Endothelial cell of umbilical vein (primary cell): ENCODE measurements around the gene ADGRD1.

ENCODE experiments used
- EZH2 ChIP-seq: IDR thresholded peaks from 2 replicates; pipeline ENCODE4 v1.6.1; 2012; ENCODE audit warnings: borderline replicate concordance, low read depth, mild to moderate bottlenecking, moderate library complexity, low read length, inconsistent platforms; ENCODE audit not compliant: severe bottlenecking
- POLR2A ChIP-seq: IDR thresholded peaks from 2 replicates; pipeline ENCODE4 v1.6.1; 2012; ENCODE audit warnings: low read depth, mild to moderate bottlenecking, control low read depth, low read length
- POLR2AphosphoS5 ChIP-seq: IDR thresholded peaks from 2 replicates; pipeline ENCODE4 v1.6.1; 2012; ENCODE audit warnings: low read depth, mild to moderate bottlenecking, control low read depth, low read length, moderate library complexity; ENCODE audit not compliant: insufficient read depth
- TF ChIP-seq, protein P1 (sequence below), 2 donors: IDR thresholded peaks; 1 replicate in 1 of 2; 2 replicates in 1 of 2; pipeline ENCODE4 v1.5.1; 2011; ENCODE audit warnings: low read length in 2 of 2, mild to moderate bottlenecking in 2 of 2, moderate library complexity in 2 of 2, control low read depth in 1 of 2, inconsistent platforms in 1 of 2, low read depth in 1 of 2; ENCODE audit not compliant: insufficient read depth in 1 of 2; ENCODE audit errors: extremely low read depth in 1 of 2
- TF ChIP-seq, protein P2 (sequence below): IDR thresholded peaks from 2 replicates; pipeline ENCODE4 v1.6.1; 2011; ENCODE audit not compliant: insufficient read depth, insufficient read length

DNA sequence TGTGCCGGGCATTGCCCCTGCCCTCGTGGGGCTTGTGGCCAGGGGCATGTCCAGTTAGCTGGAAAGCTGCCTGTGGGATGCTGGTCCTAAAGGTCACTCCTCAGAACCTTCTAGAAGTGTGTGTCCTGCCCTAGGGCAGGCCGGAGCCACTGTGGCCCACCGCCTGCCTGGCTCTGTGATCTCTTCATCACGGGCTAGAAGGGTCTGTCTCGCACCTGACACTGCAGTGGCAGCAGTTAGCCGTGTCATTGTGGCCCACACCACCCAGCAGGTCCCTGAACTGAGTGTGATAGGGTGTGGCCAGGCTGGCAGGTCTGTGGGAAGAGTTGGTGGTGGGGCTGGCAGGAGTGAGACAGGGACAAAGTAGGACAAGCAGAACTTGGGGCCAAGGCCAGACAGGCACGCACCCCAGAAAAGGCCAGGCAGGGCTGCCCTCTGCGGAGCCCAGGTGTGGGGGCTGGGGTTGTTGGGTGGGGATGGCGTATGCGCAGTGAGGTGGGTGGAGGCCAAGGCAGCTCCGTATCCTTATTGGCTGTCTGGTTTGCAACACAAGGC, 41.2 kb downstream of the ADGRD1 start:
- TF ChIP-seq POLR2A (no peak), POLR2AphosphoS5 (no peak), EZH2 (no peak)
- TF ChIP-seq, protein P1, sequence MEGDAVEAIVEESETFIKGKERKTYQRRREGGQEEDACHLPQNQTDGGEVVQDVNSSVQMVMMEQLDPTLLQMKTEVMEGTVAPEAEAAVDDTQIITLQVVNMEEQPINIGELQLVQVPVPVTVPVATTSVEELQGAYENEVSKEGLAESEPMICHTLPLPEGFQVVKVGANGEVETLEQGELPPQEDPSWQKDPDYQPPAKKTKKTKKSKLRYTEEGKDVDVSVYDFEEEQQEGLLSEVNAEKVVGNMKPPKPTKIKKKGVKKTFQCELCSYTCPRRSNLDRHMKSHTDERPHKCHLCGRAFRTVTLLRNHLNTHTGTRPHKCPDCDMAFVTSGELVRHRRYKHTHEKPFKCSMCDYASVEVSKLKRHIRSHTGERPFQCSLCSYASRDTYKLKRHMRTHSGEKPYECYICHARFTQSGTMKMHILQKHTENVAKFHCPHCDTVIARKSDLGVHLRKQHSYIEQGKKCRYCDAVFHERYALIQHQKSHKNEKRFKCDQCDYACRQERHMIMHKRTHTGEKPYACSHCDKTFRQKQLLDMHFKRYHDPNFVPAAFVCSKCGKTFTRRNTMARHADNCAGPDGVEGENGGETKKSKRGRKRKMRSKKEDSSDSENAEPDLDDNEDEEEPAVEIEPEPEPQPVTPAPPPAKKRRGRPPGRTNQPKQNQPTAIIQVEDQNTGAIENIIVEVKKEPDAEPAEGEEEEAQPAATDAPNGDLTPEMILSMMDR (IDR thresholded peaks at IDR 0.05; ENCODE audit: extremely low read depth in 1 of 2, insufficient read depth in 1 of 2, low read depth in 1 of 2, low read length in 2 of 2): no peak
- TF ChIP-seq, protein P2, sequence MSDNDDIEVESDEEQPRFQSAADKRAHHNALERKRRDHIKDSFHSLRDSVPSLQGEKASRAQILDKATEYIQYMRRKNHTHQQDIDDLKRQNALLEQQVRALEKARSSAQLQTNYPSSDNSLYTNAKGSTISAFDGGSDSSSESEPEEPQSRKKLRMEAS: no peak
